ENCODE measurements around the gene KISS1.
"Not testable (repeated sequence)": the region's sequence is repeated elsewhere in the genome, so short reads cannot be mapped to it uniquely, and the experiment has no call there.

The KISS1 gene, protein sequence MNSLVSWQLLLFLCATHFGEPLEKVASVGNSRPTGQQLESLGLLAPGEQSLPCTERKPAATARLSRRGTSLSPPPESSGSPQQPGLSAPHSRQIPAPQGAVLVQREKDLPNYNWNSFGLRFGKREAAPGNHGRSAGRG
- total RNA-seq = 0 reads per million in 4 experiments

GRCh38 chr1:204196068-204196795 is at the start of gene KISS1:
Gene KISS1, minus strand, starts transcription at chr1:204196491. Its CDS starts 3,615 bp downstream, at chr1:204192876.
- no peak for DNase-seq

GRCh38 chr1:204242920-204243319 is 46.6 kb upstream of the KISS1 start:
- no peak for DNase-seq

GRCh38 chr1:204241914-204242313 is 45.6 kb upstream of the KISS1 start:
- no peak for DNase-seq

DNA sequence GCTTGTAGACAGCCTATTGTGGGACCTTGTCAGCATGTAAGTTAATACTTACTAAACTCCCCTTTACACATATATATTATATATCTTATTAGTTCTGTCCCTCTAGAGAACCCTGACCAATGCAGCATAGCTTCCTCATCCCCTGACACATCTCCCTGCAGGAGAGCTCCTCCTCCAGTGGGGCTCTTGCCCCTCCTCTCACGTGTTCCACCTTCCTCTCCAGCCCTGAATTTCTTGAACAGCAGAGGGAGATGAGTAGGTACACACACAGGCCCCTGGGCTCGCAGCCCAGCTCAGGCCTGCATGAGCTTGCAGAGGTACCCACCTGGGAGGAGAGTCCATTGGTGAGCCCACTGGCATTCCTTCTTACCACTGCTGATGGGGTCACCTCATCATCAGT is 44.8 kb upstream of the KISS1 start:
- no peak for DNase-seq

DNA sequence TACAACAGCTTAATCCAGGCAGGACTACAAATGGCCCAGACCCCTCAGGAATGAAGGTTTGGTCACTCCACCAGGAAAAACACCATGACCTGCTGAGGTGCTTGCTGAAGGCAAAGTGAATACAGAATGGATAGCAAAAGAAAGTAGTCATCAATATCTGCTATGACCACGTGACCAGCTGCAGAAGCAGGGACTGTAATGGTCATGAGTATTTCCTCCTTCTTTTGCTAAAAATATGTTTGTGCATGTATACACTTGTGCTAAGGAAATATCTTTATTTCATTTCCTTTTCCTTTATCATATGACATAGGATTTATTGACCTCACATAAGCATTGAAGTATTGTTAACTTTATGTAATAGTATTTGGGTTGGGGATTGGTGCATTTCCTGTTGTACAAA is 43.9 kb upstream of the KISS1 start:
- DNase-seq = no peak

GRCh38 chr1:204239401-204239800 is 43.1 kb upstream of the KISS1 start:
- not testable (repeated sequence) for DNase-seq

DNA sequence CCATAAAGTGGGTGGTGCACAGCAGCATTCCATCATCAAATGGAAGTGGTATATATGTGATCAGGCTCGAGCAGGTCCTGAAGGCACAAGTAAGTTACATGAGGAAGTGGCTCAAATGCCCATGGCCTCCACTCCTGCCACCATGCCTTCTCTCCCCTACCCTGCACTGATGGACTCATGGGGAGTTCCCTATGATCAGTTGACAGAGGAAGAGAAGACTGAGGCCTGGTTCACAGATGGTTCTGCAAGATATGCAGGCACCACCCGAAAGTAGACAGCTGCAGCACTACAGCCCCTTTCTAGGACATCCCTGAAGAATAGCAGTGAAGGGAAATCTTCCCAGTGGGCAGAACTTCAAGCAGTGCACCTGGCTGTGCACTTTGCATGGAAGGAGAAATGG is 42.2 kb upstream of the KISS1 start:
- DNase-seq = not testable (repeated sequence)

- DNase-seq = not testable (repeated sequence)
Observed at GRCh38 chr1:204237515-204237914, 41.2 kb upstream of the KISS1 start.

- no peak for DNase-seq
Observed at GRCh38 chr1:204232526-204232925, 36.2 kb upstream of the KISS1 start.

- no peak for DNase-seq
Observed at GRCh38 chr1:204230211-204230610, 33.9 kb upstream of the KISS1 start.

GRCh38 chr1:204228896-204229295 is 32.6 kb upstream of the KISS1 start:
- no peak for DNase-seq

- DNase-seq = no peak
Observed at GRCh38 chr1:204227996-204228785, 31.9 kb upstream of the KISS1 start.

GRCh38 chr1:204227351-204227750 is 31.1 kb upstream of the KISS1 start:
- DNase-seq = no peak

DNA sequence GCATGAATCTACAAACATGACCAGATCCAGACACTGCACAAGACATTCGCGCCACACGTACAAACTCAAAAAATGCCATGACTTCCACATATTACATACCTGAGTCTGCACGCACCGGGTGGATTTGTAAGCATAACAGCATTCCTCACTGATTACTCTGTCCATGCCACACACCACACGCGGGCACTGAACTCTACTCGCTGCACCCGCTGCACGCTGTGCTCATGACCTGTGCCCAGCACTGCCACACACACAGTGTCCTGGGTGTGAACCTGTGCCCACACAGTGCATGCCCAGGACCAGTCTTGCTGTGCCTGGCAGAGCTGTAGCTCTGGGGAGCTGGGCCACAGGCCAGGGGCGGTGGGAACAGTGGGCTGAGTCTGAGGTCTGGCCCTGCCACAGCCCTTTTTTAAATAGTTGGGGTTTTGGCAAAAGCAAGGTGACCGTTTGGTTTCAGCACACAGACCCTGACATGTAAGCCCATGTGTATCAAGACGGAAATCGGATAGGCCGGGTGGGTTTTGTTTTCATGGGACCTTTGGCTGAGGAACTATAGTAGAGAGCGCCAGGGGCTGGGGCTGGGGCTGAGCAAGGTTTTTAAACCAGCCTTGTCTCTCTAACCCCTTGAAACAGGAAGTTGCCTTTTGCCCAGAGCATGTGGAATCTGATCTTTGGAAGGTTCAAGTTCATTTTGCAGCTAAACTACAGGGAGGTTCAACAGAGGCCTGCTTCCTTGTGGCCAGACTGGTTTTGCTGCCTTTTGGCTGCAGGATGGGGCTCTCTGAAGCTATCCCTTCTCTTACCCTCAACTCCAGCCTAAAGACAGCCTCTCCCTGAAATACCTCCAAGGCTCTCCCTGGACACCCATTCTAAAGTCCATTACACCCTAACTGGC is 29.8 kb upstream of the KISS1 start:
- DNase-seq = no peak

DNA sequence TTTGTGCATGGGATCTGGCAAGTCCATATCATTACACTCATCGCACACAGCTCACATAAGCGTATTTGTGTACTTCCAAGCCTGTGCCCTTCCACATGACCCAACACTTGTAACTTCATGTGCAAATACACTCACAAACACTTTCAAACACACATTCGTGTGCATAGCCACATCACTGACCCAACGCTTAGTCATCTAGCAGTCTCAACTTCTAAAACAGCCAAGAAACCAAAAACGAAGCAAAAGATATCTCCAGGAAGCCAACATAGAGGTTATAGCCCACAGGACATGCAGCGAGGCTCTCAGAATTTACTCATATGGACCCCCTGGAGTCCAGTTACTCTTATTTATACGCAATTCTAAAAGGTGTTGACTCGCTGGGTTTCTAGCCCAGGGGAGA is 28.4 kb upstream of the KISS1 start:
- no peak for DNase-seq

DNA sequence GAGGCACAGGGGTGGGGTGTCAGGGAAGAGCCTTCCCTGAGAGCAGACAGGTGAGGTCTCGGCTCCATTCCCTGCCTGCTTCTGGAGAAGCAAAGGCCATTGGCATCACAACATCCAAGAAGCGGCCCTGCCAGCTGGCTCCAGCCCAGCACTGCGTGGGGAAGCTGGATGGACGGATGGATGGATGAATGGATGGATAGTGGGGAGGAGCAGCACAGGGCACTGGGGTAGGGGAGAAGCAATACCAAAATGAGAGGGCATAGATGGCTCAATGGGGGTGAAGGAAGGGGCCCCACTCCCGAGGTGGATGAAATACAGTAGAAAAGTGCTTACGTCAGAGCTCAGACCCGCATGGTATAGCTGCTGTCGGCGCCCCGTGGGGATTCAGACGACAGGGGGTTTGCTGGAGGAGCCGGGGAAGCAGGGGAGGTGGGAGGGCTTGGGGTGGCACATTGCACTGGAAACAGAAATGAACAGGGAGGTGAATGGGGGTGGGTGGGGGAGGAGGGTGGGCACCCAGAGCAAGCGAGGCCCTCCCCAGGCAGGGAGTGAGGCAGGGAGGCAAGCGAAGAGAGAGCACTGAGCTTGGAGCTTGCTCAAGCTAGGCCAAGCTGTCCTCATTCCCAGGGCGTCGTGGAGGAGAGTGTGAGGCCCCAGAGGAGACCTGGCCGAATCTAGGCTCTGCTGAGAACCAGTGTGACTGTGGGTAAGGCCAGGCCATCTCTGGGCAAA is 27.0 kb upstream of the KISS1 start:
- DNase-seq = no peak

DNA sequence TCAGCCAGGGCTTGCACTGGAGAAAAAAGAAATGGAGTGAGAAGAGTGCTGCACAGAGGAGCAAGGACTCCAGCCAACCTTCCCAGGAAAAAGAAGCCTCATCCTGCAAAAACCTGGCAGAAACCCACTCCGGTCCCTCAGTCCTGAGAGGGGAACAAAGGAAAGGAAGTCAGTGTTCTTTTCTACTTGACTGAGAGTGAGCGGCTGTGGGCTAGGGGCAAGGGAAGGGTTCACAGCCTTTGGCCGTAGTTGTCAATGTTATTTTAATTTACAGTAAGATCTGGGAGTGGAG is 26.4 kb upstream of the KISS1 start:
- no peak for DNase-seq

DNA sequence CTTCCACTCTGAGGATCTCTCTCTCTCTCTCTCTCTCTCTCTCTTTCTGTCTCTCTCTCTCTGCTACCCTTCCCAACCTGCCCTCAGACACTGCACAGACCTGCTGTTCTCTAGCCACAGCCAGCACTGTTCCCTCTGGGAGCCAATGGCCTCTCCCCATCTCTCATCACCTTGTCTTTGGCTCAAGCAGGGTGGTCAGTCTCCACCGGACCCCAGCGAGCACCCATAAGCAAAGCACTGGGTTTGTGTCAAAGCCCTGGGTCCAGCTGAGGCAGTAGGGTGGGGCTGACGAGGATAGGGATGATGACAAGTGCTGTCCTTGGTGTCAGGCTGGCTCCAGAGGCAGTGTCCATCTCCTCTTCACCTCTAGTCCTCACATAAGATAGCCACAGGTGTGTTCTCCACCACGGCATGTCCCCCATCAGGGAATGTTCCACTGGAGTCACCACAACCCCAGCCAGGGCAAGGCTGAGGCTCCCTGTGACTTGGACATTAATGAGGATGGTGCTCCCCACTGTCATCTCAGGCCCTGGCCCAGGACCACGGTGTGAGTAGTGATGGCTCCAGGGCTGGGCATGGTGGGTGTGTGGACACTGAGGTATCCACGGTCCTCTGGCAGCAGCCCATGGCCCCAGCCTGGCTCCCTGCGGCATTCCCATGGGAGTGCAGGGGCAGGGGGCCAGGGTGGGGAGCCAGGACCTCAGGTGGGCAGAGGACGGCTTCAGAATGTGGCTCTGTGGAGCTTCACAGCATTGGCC is 25.9 kb upstream of the KISS1 start:
- no peak for DNase-seq

DNA sequence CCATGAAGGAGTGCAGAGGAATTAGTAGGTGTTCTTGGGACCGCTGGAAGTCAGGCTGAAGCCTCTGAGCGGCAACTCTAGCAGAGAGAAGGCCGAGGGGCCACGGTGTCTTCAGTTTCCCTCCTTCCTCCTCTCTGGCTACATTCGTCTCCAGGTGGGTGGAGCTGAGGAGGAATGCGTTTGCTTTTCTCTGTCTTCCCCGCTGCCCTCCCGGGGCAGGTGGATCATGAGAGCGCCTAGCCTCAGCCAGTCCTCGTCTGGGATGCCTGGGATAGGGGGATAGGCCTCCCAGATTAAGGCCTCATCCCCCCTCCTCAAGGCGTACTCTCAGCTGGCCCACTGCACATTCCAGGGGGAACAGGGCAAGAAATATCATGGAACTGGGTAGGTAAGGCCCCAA is 25.0 kb upstream of the KISS1 start:
- no peak for DNase-seq

DNA sequence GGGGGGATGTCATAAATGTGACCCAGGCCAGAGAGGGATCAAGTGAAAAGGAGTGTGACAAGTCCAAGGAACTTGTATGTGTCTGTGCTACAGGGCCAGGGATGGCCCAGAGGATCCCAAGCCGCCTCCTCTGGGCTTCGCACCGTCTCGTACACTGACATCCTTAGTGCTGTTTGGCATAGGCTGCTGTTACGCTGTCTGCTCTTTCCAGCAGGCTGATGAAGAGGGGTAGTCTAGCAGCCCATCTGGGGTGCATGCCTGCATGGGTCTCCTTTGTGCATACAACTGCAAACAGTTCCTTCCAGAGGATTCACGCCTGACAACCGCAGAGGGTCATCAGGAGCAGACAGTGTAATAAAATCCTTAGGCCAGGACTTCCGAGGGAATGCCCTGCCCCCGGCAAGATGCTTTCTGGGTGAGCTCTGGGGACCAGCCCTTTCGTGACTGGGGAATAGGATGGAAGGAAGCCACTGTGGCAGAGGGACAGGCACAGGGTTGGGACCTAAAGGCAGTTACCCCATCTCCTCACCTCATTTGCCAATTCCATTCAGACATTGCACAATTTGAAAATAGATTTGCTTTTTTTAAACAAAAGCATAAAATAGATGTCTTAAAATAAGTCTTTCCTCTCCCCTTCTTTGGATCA is 23.8 kb upstream of the KISS1 start:
- no peak for DNase-seq

DNA sequence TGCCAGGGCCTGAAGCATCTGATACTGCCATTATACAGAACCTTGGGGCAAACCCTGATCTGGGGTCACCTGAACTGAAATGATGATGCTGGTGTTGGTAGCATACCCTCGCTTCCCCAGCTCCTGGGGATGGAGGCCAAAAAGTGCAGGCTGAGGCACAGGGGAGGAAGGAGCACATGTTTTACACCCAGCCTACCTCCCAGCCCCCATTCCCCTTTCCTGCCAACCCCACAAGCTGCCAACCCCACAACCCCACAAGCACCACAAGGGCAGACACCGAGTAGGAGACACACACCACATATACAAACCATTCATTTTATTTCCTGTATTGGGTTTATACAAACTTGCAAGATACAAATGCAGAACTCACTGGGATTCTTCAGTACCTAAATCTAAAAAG is 22.3 kb upstream of the KISS1 start:
- DNase-seq = no peak

All from effector CD8-positive, alpha-beta T cell (primary cell).